ENCODE data around the gene ZNF260. TPM values are rescaled to one million over a fixed set of nuclear protein-coding genes. Genes with fewer than 3 reads are reported as not detected.

Gene ZNF260
- total RNA-seq, 1 donor from 2014 or later: 32.1 TPM

GRCh38 chr19:36527873-36528193 is 238 bp downstream of the ZNF260 start:
- Mint-ChIP-seq H3K27me3 (ENCODE audit: low read depth) (peaks cover 3% of the 10 kb centered on the region), H3K9me3 (peaks cover 19% of the 10 kb centered on the region), H3K27ac (ENCODE audit: unreplicated experiment) (peak overlapping the region; percentile 100), H3K4me1 (peaks cover 21% of the 10 kb centered on the region), H3K36me3 (ENCODE audit: low read depth) (peaks cover 54% of the 10 kb centered on the region), H3K4me3 (peak overlapping the region; percentile 99)
- no peak for DNase-seq (ENCODE audit: low read depth, low spot score)
- TF ChIP-seq CTCF (conservative IDR thresholded peaks at IDR 0.05): no peak

DNA sequence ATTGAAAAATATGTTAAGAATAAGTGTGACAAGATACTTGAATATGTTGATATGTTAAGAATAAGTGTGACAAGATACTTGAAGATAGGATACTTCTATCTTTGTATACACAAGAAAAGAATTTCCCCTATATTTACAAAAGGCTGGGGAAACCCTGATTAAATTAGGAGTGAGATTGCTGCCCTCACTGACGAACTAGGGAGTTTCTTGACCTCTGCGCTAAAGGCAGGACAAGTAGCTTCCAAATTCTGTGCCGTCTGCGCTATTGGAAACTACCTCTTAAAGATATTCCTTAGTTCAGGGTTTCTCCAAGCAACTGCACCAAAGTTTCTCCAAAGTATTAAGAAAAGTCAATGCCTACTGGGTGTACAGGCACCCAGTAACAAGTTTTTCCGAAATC is 730 bp downstream of the ZNF260 start:
- Mint-ChIP-seq H3K36me3 (ENCODE audit: low read depth) (peaks cover 58% of the 10 kb centered on the region), H3K27me3 (ENCODE audit: low read depth) (peaks cover 3% of the 10 kb centered on the region), H3K9me3 (peaks cover 21% of the 10 kb centered on the region), H3K27ac (ENCODE audit: unreplicated experiment) (peak overlapping the region; percentile 100), H3K4me1 (peaks cover 21% of the 10 kb centered on the region), H3K4me3 (peak overlapping the region; percentile 99)
- TF ChIP-seq CTCF (conservative IDR thresholded peaks at IDR 0.05): no peak
- DNase-seq (ENCODE audit: low read depth, low spot score): no peak

GRCh38 chr19:36526581-36526980 is 1.5 kb downstream of the ZNF260 start:
- peaks cover 58% of the 10 kb centered on the region for H3K36me3 Mint-ChIP-seq (ENCODE audit: low read depth)
- peak overlapping the region; percentile 99 for H3K4me3 Mint-ChIP-seq
- no peak for DNase-seq (ENCODE audit: low read depth, low spot score)
- peaks cover 3% of the 10 kb centered on the region for H3K27me3 Mint-ChIP-seq (ENCODE audit: low read depth)
- H3K9me3 Mint-ChIP-seq: peaks cover 21% of the 10 kb centered on the region
- no peak overlapping the region for H3K27ac Mint-ChIP-seq (ENCODE audit: unreplicated experiment)
- TF ChIP-seq CTCF (conservative IDR thresholded peaks at IDR 0.05): no peak
- H3K4me1 Mint-ChIP-seq: peaks cover 21% of the 10 kb centered on the region

GRCh38 chr19:36524617-36525016 is 3.5 kb downstream of the ZNF260 start:
- peaks cover 67% of the 10 kb centered on the region for H3K36me3 Mint-ChIP-seq (ENCODE audit: low read depth)
- peaks cover 21% of the 10 kb centered on the region for H3K4me1 Mint-ChIP-seq
- no peak overlapping the region for H3K27ac Mint-ChIP-seq (ENCODE audit: unreplicated experiment)
- DNase-seq (ENCODE audit: low read depth, low spot score): no peak
- H3K27me3 Mint-ChIP-seq (ENCODE audit: low read depth): peaks cover 3% of the 10 kb centered on the region
- no peak for TF ChIP-seq CTCF (conservative IDR thresholded peaks at IDR 0.05)
- peaks cover 21% of the 10 kb centered on the region for H3K9me3 Mint-ChIP-seq
- peak overlapping the region; percentile 40 for H3K4me3 Mint-ChIP-seq

DNA sequence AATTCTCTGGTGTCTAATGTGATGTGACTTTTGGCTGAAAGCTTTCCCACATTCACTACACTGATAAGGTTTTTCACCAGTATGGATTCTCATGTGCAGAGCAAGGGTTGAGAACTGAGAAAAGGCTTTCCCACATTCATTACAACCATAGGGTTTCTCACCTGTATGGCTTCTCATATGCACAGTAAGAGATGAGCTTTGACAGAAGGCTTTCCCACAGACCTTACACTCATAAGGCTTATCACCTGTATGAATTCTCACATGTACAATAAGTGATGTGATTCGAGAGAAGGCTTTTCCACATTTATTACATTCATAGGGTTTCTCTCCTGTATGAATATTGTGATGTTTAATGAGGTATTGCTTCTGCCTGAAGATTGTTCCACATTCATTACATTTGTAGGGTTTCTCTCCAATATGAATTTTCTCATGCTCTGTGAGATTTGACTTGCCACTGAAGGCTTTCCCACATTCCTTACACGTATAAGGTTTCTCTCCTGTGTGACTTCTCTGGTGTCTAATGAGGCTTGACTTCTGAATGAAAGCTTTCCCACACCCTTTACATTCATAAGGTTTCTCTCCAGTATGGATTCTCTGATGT is 14.0 kb downstream of the ZNF260 start:
- Mint-ChIP-seq H3K9me3 (peaks cover 32% of the 10 kb centered on the region), H3K4me3 (peak overlapping the region; percentile 5), H3K4me1 (no peaks in the 10 kb centered on the region), H3K36me3 (ENCODE audit: low read depth) (peaks cover 80% of the 10 kb centered on the region), H3K27me3 (ENCODE audit: low read depth) (no peaks in the 10 kb centered on the region), H3K27ac (ENCODE audit: unreplicated experiment) (no peak overlapping the region)
- no peak for TF ChIP-seq CTCF (conservative IDR thresholded peaks at IDR 0.05)
- DNase-seq (ENCODE audit: low read depth, low spot score): no peak

All from neural crest cell (in vitro differentiated cells).